Keratinocyte (primary cell): ENCODE results near the gene ADAM19. TPM values are rescaled to one million over a fixed set of nuclear protein-coding genes. Genes with fewer than 3 reads are reported as not detected.

Experiments
- DNase-seq: peaks from one replicate; pipeline ENCODE4 v3.0.0-alpha.2; 2011; ENCODE audit warnings: low read depth, missing footprints, low spot score
- FAIRE-seq: peaks from 2 replicates; lab custom pipeline; 2011; peaks lifted over from hg19 to GRCh38; lab: Jason Lieb, UNC
- H2AFZ ChIP-seq: 2 replicates; pipeline ENCODE4 v1.6.0; 2012; ENCODE audit warnings: low read length, control low read depth, inconsistent platforms; ENCODE audit not compliant: control insufficient read depth
- H3K27ac ChIP-seq: 2 replicates; pipeline ENCODE4 v1.5.1; 2011; ENCODE audit warnings: low read length; ENCODE audit not compliant: control insufficient read depth, insufficient read depth
- H3K27me3 ChIP-seq: 3 replicates; pipeline ENCODE4 v1.6.0; 2011; ENCODE audit warnings: low read length; ENCODE audit not compliant: control insufficient read depth, insufficient read depth; ENCODE audit errors: extremely low read depth
- H3K36me3 ChIP-seq, 2 experiments: 2 replicates in 1 of 2; 3 replicates in 1 of 2; pipeline ENCODE4 v1.5.1; 2011; ENCODE audit warnings: low read length in 2 of 2, mild to moderate bottlenecking in 1 of 2; ENCODE audit not compliant: control insufficient read depth in 2 of 2, insufficient read depth in 2 of 2; ENCODE audit errors: extremely low read depth in 1 of 2
- H3K4me1 ChIP-seq: 3 replicates; pipeline ENCODE4 v1.5.1; 2011; ENCODE audit warnings: low read length; ENCODE audit not compliant: control insufficient read depth, insufficient read depth; ENCODE audit errors: extremely low read depth
- H3K4me2 ChIP-seq: 3 replicates; pipeline ENCODE4 v1.6.0; 2011; ENCODE audit warnings: low read depth, low read length; ENCODE audit not compliant: control insufficient read depth, insufficient read depth; ENCODE audit errors: extremely low read depth
- H3K4me3 ChIP-seq, 3 experiments: fragments of 200-600 bp in 1 of 3; sonication (generic) in 1 of 3; 2 replicates in 2 of 3; 3 replicates in 1 of 3; pipeline ENCODE4 v1.5.1; 2011 to 2016; ENCODE audit warnings: low read length in 3 of 3, mild to moderate bottlenecking in 3 of 3, control low read depth in 2 of 3, inconsistent platforms in 1 of 3, low read depth in 1 of 3, mixed read lengths in 1 of 3, mixed run types in 1 of 3, moderate library complexity in 1 of 3; ENCODE audit not compliant: control insufficient read depth in 2 of 3, insufficient read depth in 2 of 3; ENCODE audit errors: extremely low read depth in 1 of 3
- H3K79me2 ChIP-seq: 2 replicates; pipeline ENCODE4 v1.6.0; 2012; ENCODE audit warnings: low read length; ENCODE audit not compliant: control insufficient read depth, insufficient read depth
- H3K9ac ChIP-seq: 3 replicates; pipeline ENCODE4 v1.6.0; 2011; ENCODE audit warnings: low read length; ENCODE audit not compliant: control insufficient read depth, insufficient read depth; ENCODE audit errors: extremely low read depth
- H3K9me1 ChIP-seq: 3 replicates; pipeline ENCODE4 v1.6.0; 2011; ENCODE audit warnings: low read length; ENCODE audit not compliant: control insufficient read depth, insufficient read depth; ENCODE audit errors: extremely low read depth
- H3K9me3 ChIP-seq: 2 replicates; pipeline ENCODE4 v1.5.1; 2012; ENCODE audit warnings: low read depth, low read length; ENCODE audit not compliant: control insufficient read depth
- H4K20me1 ChIP-seq: 3 replicates; pipeline ENCODE4 v1.6.0; 2011; ENCODE audit warnings: low read length; ENCODE audit not compliant: control insufficient read depth, insufficient read depth; ENCODE audit errors: extremely low read depth
- CTCF ChIP-seq, 3 experiments: IDR thresholded peaks in 1 of 3; conservative IDR thresholded peaks in 1 of 3; optimal IDR thresholded peaks in 1 of 3; 2 replicates in 2 of 3; 3 replicates in 1 of 3; pipeline versions ENCODE3 to v1.5.1; 2011; ENCODE audit warnings: low read length in 3 of 3, mild to moderate bottlenecking in 3 of 3, moderate library complexity in 2 of 3, control low read depth in 1 of 3, inconsistent platforms in 1 of 3; ENCODE audit not compliant: insufficient read depth in 2 of 3; ENCODE audit errors: extremely low read depth in 1 of 3
- EZH2 ChIP-seq: IDR thresholded peaks from one replicate; pipeline ENCODE4 v1.6.1; 2012; ENCODE audit warnings: inconsistent platforms, mild to moderate bottlenecking, low read length, moderate library complexity
- dilution Hi-C: fragments of 300-500 bp; cut with MboI; formaldehyde crosslinking; loops from one replicate; pipeline ENCODE4 v1.7.0; 2020; ENCODE audit warnings: low sequenced_read_pairs; ENCODE audit not compliant: extremely low pct_ligation_motif_present
- polyA plus RNA-seq, 5 experiments: library from polyadenylated mRNA; depleted of rRNA in 3 of 5; stranded (reverse) in 3 of 5; stranded (forward) in 1 of 5; unstranded in 1 of 5; fragments of >200 nt; gene quantifications; 1 replicate in 1 of 5; 2 replicates in 3 of 5; 3 replicates in 1 of 5; pipeline versions ENCODE4 v1.2.1 to v1.2.3, GENCODE V29; 2011 to 2012; ENCODE audit warnings: missing spikeins in 2 of 5, low read depth in 1 of 5, low replicate concordance in 1 of 5

ADAM19 gene
- polyA plus RNA-seq, 1 donor (not counting 4 experiments of a cell fraction or from before 2014, with no cell fraction given) = 22.7 TPM

DNA sequence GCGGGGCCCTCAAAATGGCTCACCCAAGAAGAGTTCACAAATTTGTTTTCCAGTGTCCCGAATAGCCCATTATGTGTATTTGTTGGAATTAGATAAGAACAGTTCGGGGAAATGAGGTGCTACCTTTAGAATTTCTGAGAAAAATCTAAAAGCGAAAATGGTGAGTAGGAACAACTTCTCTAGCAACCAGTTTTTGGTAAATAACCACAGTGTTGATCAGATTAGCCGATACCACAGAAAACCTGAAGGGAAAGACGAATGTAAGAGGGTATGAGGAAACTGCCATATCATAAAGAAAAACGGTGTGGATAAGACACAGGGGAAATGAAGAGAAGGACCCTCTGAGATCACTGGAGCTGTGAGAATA, 31.0 kb downstream of the ADAM19 start:
- no peak overlapping the region for H3K4me2 ChIP-seq

DNA sequence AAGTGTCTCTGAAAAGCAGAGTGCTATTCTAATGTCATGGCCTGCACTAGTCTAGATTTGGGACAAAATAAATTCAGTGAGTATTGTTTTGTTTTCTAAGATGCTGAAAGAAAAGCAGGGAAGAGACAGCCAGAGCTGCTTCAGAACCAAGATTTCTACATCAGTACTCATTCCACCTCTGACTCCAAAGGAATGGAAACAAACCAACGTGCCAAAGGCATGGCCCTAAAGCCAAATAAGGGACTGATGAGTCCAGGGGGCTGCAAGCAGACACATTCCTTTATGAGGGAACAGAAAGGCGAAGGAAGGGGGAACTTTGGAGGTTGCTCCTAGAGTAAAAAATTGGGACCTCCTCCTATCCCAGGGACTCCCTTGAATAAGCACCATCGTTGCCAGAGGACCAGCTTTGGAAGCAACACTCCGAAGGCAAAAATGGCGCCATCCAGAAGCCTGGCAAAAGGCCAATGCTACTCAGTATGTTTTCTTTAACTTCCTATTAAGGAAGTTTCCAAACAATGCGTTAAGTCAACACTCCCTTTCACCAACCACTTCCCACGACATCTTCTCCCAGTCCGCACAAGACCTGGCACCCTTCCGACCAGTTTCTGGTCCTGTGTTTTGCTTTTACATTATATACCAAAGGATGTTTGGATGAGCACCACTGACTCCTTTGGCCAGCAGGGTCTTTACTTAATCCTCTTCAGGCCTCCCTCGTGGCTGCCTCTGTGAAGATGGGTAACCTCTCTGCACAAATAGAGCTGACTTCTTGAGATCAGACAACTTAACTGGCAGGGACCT, 31.6 kb downstream of the ADAM19 start:
- H3K4me2 ChIP-seq = no peak overlapping the region
- dilution Hi-C loops = no loop called here
- TF ChIP-seq CTCF (optimal IDR thresholded peaks at IDR 0.05 in 1 of 3, IDR thresholded peaks at IDR 0.05 in 1 of 3, conservative IDR thresholded peaks at IDR 0.05 in 1 of 3; ENCODE audit: extremely low read depth in 1 of 3, insufficient read depth in 2 of 3, low read length in 3 of 3) (no peak), EZH2 (no peak)
- peaks cover 90% of the 10 kb centered on the region for H3K79me2 ChIP-seq
- no peaks in the 10 kb centered on the region for H3K36me3 ChIP-seq
- DNase-seq = no peak
- H3K9ac ChIP-seq = no peak overlapping the region
- H3K27me3 ChIP-seq = no peaks in the 10 kb centered on the region
- FAIRE-seq = no peak
- no peak overlapping the region for H2AFZ ChIP-seq
- H3K4me1 ChIP-seq = peaks cover 4% of the 10 kb centered on the region
- H4K20me1 ChIP-seq = peaks cover 3% of the 10 kb centered on the region
- no peaks in the 10 kb centered on the region for H3K9me3 ChIP-seq
- H3K4me3 ChIP-seq = no peak overlapping the region
- H3K9me1 ChIP-seq = no peaks in the 10 kb centered on the region
- H3K27ac ChIP-seq = no peak overlapping the region

More for the DNA sequence above, 31.0 kb downstream of the ADAM19 start:
- Histone ChIP-seq H3K9me3 (no peaks in the 10 kb centered on the region), H2AFZ (no peak overlapping the region), H3K27me3 (no peaks in the 10 kb centered on the region), H3K36me3 (no peaks in the 10 kb centered on the region), H3K4me1 (peaks cover 4% of the 10 kb centered on the region), H4K20me1 (peaks cover 3% of the 10 kb centered on the region), H3K4me3 (no peak overlapping the region), H3K27ac (no peak overlapping the region), H3K79me2 (peaks cover 92% of the 10 kb centered on the region), H3K9ac (no peak overlapping the region), H3K9me1 (no peaks in the 10 kb centered on the region)
- no peak for TF ChIP-seq EZH2
- no peak for TF ChIP-seq CTCF (optimal IDR thresholded peaks at IDR 0.05 in 1 of 3, IDR thresholded peaks at IDR 0.05 in 1 of 3, conservative IDR thresholded peaks at IDR 0.05 in 1 of 3; ENCODE audit: extremely low read depth in 1 of 3, insufficient read depth in 2 of 3, low read length in 3 of 3)
- dilution Hi-C loops = no loop called here
- FAIRE-seq = no peak
- DNase-seq = no peak
